Activated CD4-positive, alpha-beta T cell treated with anti-CD3 and anti-CD28 coated beads, Interleukin-2, Interleukin-6, amounts not matched to agents 100 ng/mL and 50 ng/mL, durations not matched to agents 16 hours and 8 hours (primary cell): ENCODE measurements around the gene ZNF70.

Experiments used
- DNase-seq: peaks from one replicate; pipeline ENCODE4 v3.0.0-alpha.2; 2020

Gene ZNF70

GRCh38 chr22:23689414-23689813, 61.5 kb downstream of the ZNF70 start:
- DNase-seq = no peak
